B cell (primary cell): ENCODE measurements around the gene KRTAP5-10. TPM values are rescaled to one million over a fixed set of nuclear protein-coding genes. Genes with fewer than 3 reads are reported as not detected.

Experiments
- ATAC-seq: fragments of 200-7000 bp; cut with Tn5 transposase; one replicate; pipeline ENCODE4 v1.10.0; 2021; ENCODE audit warnings: low read depth, mild to moderate bottlenecking, moderate number of reproducible peaks, moderate library complexity
- CTCF ChIA-PET: fragments of 350-600 bp; sonication (Branson Sonifier 250); formaldehyde crosslinking; loops from one replicate; lab custom pipeline; 2021; ENCODE audit warnings: antibody characterized with exemption, inconsistent platforms; lab: Charles Lee
- POLR2A ChIA-PET: fragments of 350-600 bp; sonication (Branson Sonifier 250); formaldehyde crosslinking; loops from one replicate; lab custom pipeline; 2021; ENCODE audit warnings: antibody characterized with exemption; lab: Charles Lee
- DNase-seq: peaks from one replicate; pipeline ENCODE4 v3.0.0; 2013
- H2AFZ ChIP-seq: 2 replicates; pipeline ENCODE4 v1.6.1; 2012; ENCODE audit warnings: mild to moderate bottlenecking, low read depth, low read length; ENCODE audit not compliant: insufficient read depth, poor library complexity, severe bottlenecking
- H3K27ac ChIP-seq, 2 donors: 1 replicate in 1 of 2; 2 replicates in 1 of 2; pipeline ENCODE4 v1.5.1; 2012 to 2013; ENCODE audit warnings: low read length in 2 of 2, mild to moderate bottlenecking in 2 of 2, moderate library complexity in 1 of 2
- H3K27me3 ChIP-seq, 4 experiments: fragments of 200-600 bp in 1 of 4; sonication (generic) in 1 of 4; replicated peaks in 1 of 4; 1 replicate in 2 of 4; 2 replicates in 2 of 4; pipeline versions ENCODE4 v1.6.1 to v1.7.0; 2013 to 2016; ENCODE audit warnings: low read length in 3 of 4, mild to moderate bottlenecking in 2 of 4, mixed read lengths in 1 of 4, moderate library complexity in 1 of 4; ENCODE audit not compliant: insufficient read depth in 4 of 4, control insufficient read depth in 3 of 4; ENCODE audit errors: control extremely low read depth in 1 of 4
- H3K36me3 ChIP-seq, 2 experiments: replicated peaks in 1 of 2; 1 replicate in 1 of 2; 2 replicates in 1 of 2; pipeline versions ENCODE4 v1.6.1 to v1.7.1; 2013; ENCODE audit warnings: low read length in 1 of 2; ENCODE audit not compliant: insufficient read depth in 2 of 2, control insufficient read depth in 1 of 2; ENCODE audit errors: control extremely low read depth in 1 of 2, extremely low read depth in 1 of 2
- H3K4me1 ChIP-seq, 2 donors: fragments of 200-600 bp in 1 of 2; sonication (generic) in 1 of 2; 1 replicate in 1 of 2; 2 replicates in 1 of 2; pipeline versions ENCODE4 v1.5.1 to v1.6.1; 2013 to 2017; ENCODE audit warnings: low read length in 2 of 2; ENCODE audit not compliant: control insufficient read depth in 2 of 2, insufficient read depth in 2 of 2
- H3K4me2 ChIP-seq: replicated peaks from 2 replicates; pipeline ENCODE3; 2012; ENCODE audit warnings: mild to moderate bottlenecking, low read depth, low read length; ENCODE audit not compliant: poor library complexity, severe bottlenecking
- H3K4me3 ChIP-seq, 5 experiments: fragments of 200-600 bp in 1 of 5; sonication (generic) in 1 of 5; 1 replicate in 3 of 5; 2 replicates in 2 of 5; pipeline versions ENCODE4 v1.5.1 to v1.7.0; 2011 to 2016; ENCODE audit warnings: low read length in 4 of 5, mild to moderate bottlenecking in 4 of 5, low read depth in 2 of 5, control low read depth in 1 of 5, moderate library complexity in 1 of 5; ENCODE audit not compliant: insufficient read depth in 1 of 5; ENCODE audit errors: control extremely low read depth in 1 of 5, extremely low read depth in 1 of 5
- H3K79me2 ChIP-seq: fragments of 200-600 bp; sonication (generic); one replicate; pipeline ENCODE4 v1.6.0; 2016; ENCODE audit warnings: low read length; ENCODE audit not compliant: control insufficient read depth, insufficient read depth
- H3K9ac ChIP-seq: fragments of 200-600 bp; sonication (generic); 2 replicates; pipeline ENCODE4 v1.6.1; 2017; ENCODE audit warnings: mild to moderate bottlenecking, low read length, moderate library complexity
- H3K9me3 ChIP-seq, 3 donors: one replicate each; pipeline versions ENCODE4 v1.6.1 to v1.7.1; 2013; ENCODE audit warnings: low read length in 2 of 3; ENCODE audit not compliant: control insufficient read depth in 2 of 3, insufficient read depth in 1 of 3; ENCODE audit errors: control extremely low read depth in 1 of 3
- H4K20me1 ChIP-seq: 2 replicates; pipeline ENCODE4 v1.6.0; 2012; ENCODE audit warnings: mild to moderate bottlenecking, low read length; ENCODE audit not compliant: insufficient read depth, control insufficient read depth, poor library complexity, severe bottlenecking
- H3K27ac Mint-ChIP-seq: one replicate; pipeline ENCODE4 v1.8.0; 2021; ENCODE audit warnings: mixed read lengths
- H3K27me3 Mint-ChIP-seq: one replicate; pipeline ENCODE4 v1.8.0; 2021; ENCODE audit warnings: mixed read lengths
- H3K4me1 Mint-ChIP-seq: one replicate; pipeline ENCODE4 v1.8.0; 2021; ENCODE audit warnings: mixed read lengths
- H3K4me3 Mint-ChIP-seq: one replicate; pipeline ENCODE4 v1.8.0; 2021; ENCODE audit warnings: mixed read lengths
- H3K9me3 Mint-ChIP-seq: one replicate; pipeline ENCODE4 v1.8.0; 2022; ENCODE audit warnings: mixed read lengths; ENCODE audit not compliant: insufficient read depth
- CTCF ChIP-seq: fragments of 200-600 bp; IDR thresholded peaks from one replicate; pipeline ENCODE4 v1.8.0; 2022; ENCODE audit warnings: antibody characterized with exemption, mild to moderate bottlenecking
- EZH2 ChIP-seq: IDR thresholded peaks from 2 replicates; pipeline ENCODE4 v1.6.1; 2012; ENCODE audit warnings: borderline replicate concordance, low read depth, mild to moderate bottlenecking, moderate library complexity, low read length; ENCODE audit not compliant: insufficient read depth, poor library complexity, severe bottlenecking
- WGBS: methylation state at CpG from one replicate; pipeline ENCODE4 v1.1.5; 2013; ENCODE audit warnings: missing lambda C conversion rate; ENCODE audit not compliant: insufficient coverage; 5-methylcytosine and 5-hydroxymethylcytosine counted together
- intact Hi-C: fragments of 100-400 bp; cut with micrococcal nuclease; formaldehyde crosslinking; loops from one replicate; pipeline ENCODE4 v1.10.0; 2022
- polyA plus RNA-seq: library from polyadenylated mRNA; depleted of rRNA; stranded (reverse); fragments of >200 nt; gene quantifications from 2 replicates; pipeline ENCODE4 v1.2.3, GENCODE V29; 2012
- total RNA-seq, 2 donors: library from RNA; stranded (reverse); fragments of 120-200 nt in 1 of 2; gene quantifications; 1 replicate in 1 of 2; 2 replicates in 1 of 2; pipeline versions ENCODE4 v1.2.3 to v1.2.4, GENCODE V29; 2013 to 2022

KRTAP5-10 gene
- total and polyA plus RNA-seq, 2 donors (not counting 1 experiment from before 2014, with no cell fraction given): not detected

- ATAC-seq (no peak), DNase-seq (no peak)
- H3K9me3 Mint-ChIP-seq: peaks cover 2% of the 10 kb centered on the region
- Histone ChIP-seq H3K4me2 (no peak overlapping the region), H3K36me3 (no peaks in the 10 kb centered on the region), H3K4me1 (peaks cover 0 to 4% of the 10 kb centered on the region in 2 donors), H3K79me2 (no peaks in the 10 kb centered on the region), H4K20me1 (no peaks in the 10 kb centered on the region), H3K27me3 (peaks cover 0 to 16% (median 10%) of the 10 kb centered on the region in 4 experiments), H3K9me3 (no peaks in the 10 kb centered on the region), H3K4me3 (no peak overlapping the region), H3K9ac (no peak overlapping the region), H2AFZ (no peak overlapping the region), H3K27ac (no peak overlapping the region)
- no peaks in the 10 kb centered on the region for H3K4me1 Mint-ChIP-seq
- H3K27me3 Mint-ChIP-seq: peaks cover 45% of the 10 kb centered on the region
- 87% methylated on average over 3 of the region's 4 CpGs for WGBS
- ChIA-PET CTCF (interaction anchor here (1.6 kb wide), 1 partner anchor 15 kb away, joined by 3 read pairs; no protein-coding TSS in a partner anchor), POLR2A (no interaction called here)
- intact Hi-C loops: no loop called here
- no peak overlapping the region for H3K4me3 Mint-ChIP-seq
- TF ChIP-seq CTCF: no peak
- H3K27ac Mint-ChIP-seq: no peak overlapping the region
Measured at GRCh38 chr11:71564430-71564829, 933 bp upstream of the KRTAP5-10 start.

- no peak overlapping the region for H3K27ac Mint-ChIP-seq
Measured at GRCh38 chr11:71566081-71566620, 788 bp downstream of the KRTAP5-10 start.

More at GRCh38 chr11:71566081-71566620, 788 bp downstream of the KRTAP5-10 start:
- CTCF ChIA-PET: no interaction called here
- H3K79me2 ChIP-seq: no peaks in the 10 kb centered on the region
- peaks cover 0 to 4% of the 10 kb centered on the region in 2 donors for H3K4me1 ChIP-seq
- intact Hi-C loops: no loop called here
- H3K27me3 ChIP-seq: peaks cover 0 to 14% (median 10%) of the 10 kb centered on the region in 4 experiments
- ATAC-seq: no peak
- no peak overlapping the region for H3K27ac ChIP-seq
- no peaks in the 10 kb centered on the region for H4K20me1 ChIP-seq
- no peak overlapping the region for H3K9ac ChIP-seq
- TF ChIP-seq CTCF: no peak
- TF ChIP-seq EZH2: no peak
- DNase-seq: no peak
- 77% methylated on average over 8 of the region's 10 CpGs for WGBS
- H3K4me1 Mint-ChIP-seq: no peaks in the 10 kb centered on the region
- H3K9me3 Mint-ChIP-seq: no peaks in the 10 kb centered on the region
- H3K27me3 Mint-ChIP-seq: peaks cover 41% of the 10 kb centered on the region
- no peak overlapping the region for H2AFZ ChIP-seq
- H3K4me3 ChIP-seq: no peak overlapping the region
- POLR2A ChIA-PET: no interaction called here
- H3K4me3 Mint-ChIP-seq: no peak overlapping the region
- H3K9me3 ChIP-seq: no peaks in the 10 kb centered on the region
- no peak overlapping the region for H3K4me2 ChIP-seq
- H3K36me3 ChIP-seq: no peaks in the 10 kb centered on the region
